Upper lobe of left lung (tissue), 4 donors: ENCODE measurements around the gene SLC35G6.

ENCODE experiments used
- CTCF ChIP-seq, 6 experiments: fragments of 450-650 bp in 4 of 6; fragments of 200-600 bp in 2 of 6; sonication (generic) in 2 of 6; IDR thresholded peaks; one replicate each; pipeline ENCODE4 v1.5.1; 2016 to 2019; ENCODE audit warnings: antibody characterized with exemption in 6 of 6
- POLR2A ChIP-seq, 4 donors: fragments of 450-650 bp; IDR thresholded peaks; one replicate each; pipeline ENCODE4 v1.5.1; 2016 to 2017; ENCODE audit warnings: antibody characterized with exemption in 4 of 4, mild to moderate bottlenecking in 2 of 4
- POLR2AphosphoS5 ChIP-seq, 2 donors: sonication (generic); formaldehyde crosslinking; IDR thresholded peaks; one replicate each; pipeline ENCODE4 v1.5.1; 2017; ENCODE audit warnings: antibody characterized with exemption in 2 of 2

- TF ChIP-seq CTCF (IDR thresholded peaks at IDR 0.05), result no peak
- TF ChIP-seq POLR2A (IDR thresholded peaks at IDR 0.05), result no peak
- TF ChIP-seq POLR2AphosphoS5 (IDR thresholded peaks at IDR 0.05), result no peak
Observed at GRCh38 chr17:7530023-7530900, 49.0 kb downstream of the SLC35G6 start.
